Transverse colon (tissue), 4 donors: ENCODE measurements around the gene PRMT6.

Source experiments
- CTCF ChIP-seq, 5 experiments: fragments of 200-600 bp in 3 of 5; fragments of 450-650 bp in 2 of 5; sonication (generic) in 3 of 5; IDR thresholded peaks; 1 replicate in 2 of 5; 2 replicates in 3 of 5; pipeline ENCODE4 v1.5.1; 2016 to 2017; ENCODE audit warnings: antibody characterized with exemption in 5 of 5, inconsistent platforms in 3 of 5, mild to moderate bottlenecking in 2 of 5, moderate library complexity in 1 of 5
- EP300 ChIP-seq: sonication (generic); formaldehyde crosslinking; IDR thresholded peaks from one replicate; pipeline ENCODE4 v1.6.1; 2017; ENCODE audit warnings: antibody characterized with exemption, low read depth
- POLR2A ChIP-seq: fragments of 450-650 bp; IDR thresholded peaks from one replicate; pipeline ENCODE4 v1.6.1; 2016; ENCODE audit warnings: antibody characterized with exemption, mild to moderate bottlenecking, moderate library complexity
- POLR2AphosphoS5 ChIP-seq, 3 donors: sonication (generic); formaldehyde crosslinking; IDR thresholded peaks; one replicate each; pipeline ENCODE4 v1.6.1; 2016; ENCODE audit warnings: antibody characterized with exemption in 3 of 3

- TF ChIP-seq CTCF (IDR thresholded peaks at IDR 0.05) (no peak), EP300 (no peak), POLR2AphosphoS5 (IDR thresholded peaks at IDR 0.05) (no peak), POLR2A (no peak)
These were observed 47.2 kb upstream of the PRMT6 start for GRCh38 chr1:107009281-107009680.
